Activated CD8-positive, alpha-beta memory T cell treated with anti-CD3 and anti-CD28 coated beads, Interleukin-2, amount 50 U/mL, for 4 hours (primary cell): ENCODE results near the gene TRNP1.

Source experiments
- DNase-seq: peaks from one replicate; pipeline ENCODE4 v3.0.0-alpha.2; 2020

The TRNP1 gene

DNA sequence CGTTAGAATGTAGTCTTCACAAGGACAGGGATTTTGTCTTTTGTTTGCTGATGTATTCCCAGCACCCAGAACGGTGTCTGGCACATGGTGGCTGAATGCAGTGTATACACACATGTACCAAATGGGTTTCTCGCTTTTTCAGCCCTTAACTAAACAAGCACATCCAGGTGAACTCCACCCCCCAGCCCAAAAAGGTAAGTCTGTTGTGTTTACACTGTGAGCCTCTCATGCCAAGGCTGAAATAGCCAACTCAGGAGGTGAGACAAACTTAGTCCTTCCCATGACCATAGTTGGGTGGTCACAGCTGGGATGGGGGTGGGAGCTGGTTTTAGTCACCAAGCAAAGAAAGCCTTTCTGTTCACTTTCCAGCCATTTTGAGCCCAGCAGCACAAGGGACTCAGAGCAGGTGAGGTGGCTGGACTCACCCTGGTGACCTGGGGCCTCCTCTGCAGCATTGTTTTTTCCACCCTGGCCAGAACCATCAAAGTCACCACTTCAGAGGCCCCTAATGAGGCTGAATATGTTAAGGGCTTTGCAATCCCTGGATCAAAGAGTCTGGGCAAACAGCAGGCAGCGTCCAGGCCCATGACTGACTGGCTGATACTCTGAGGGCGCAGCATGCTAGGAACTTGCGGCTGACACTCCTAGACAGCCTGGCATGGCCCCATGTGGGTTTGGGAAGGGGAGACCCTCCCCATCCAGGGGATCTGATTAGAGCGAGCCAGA is 10.4 kb downstream of the TRNP1 start:
- no peak for DNase-seq

DNA sequence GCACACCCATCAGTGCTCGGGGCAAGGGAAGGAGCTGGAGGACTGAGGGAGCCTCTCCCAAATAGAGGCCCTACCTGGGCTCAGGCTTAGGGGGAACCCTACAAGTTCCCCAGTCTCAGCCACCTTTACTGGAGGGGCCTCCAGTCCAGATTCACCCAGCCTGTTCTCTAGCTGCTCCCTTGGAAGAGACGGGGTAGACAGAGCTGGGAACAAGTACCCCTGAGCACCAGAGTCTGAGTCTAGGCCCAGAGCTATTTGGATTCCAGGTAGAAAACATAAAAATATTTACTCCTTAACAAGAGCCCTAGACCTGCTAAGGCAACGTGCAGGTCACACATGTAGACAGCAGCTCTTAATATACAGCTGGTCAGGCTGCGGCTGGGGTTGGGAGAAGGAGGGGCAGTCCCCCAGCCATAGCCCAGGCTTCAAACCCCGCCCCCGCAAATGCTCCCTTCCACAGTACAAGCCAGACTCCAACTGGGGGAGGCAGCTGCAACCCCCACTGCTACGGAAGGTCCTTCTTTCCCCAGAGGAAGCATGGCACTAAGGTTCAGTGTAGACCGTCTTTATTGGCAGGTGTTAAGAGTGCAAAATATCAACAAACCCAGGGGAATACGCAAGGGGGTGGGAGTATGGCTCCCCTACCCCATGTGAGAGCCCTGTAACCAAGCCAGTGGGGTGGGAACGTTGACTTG is 11.1 kb downstream of the TRNP1 start:
- DNase-seq = no peak

DNA sequence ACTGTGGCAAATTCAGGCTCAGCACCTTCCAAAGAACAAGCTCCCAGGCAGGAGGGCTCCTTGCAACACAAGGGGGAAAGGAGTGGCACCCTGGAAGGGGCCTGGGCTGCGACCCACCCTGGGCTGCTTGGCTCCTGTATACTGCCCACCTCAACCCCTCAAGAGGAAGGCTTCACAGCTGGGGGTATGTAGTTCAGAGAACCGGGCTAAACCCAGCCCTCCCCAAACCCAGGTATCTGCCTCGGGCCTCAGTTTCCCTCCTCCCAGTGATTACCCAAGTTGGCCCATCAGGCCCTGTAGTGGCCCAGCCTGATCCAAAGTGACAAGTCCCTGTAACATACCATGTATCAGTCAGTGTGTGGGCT is 11.7 kb downstream of the TRNP1 start:
- DNase-seq = no peak

DNA sequence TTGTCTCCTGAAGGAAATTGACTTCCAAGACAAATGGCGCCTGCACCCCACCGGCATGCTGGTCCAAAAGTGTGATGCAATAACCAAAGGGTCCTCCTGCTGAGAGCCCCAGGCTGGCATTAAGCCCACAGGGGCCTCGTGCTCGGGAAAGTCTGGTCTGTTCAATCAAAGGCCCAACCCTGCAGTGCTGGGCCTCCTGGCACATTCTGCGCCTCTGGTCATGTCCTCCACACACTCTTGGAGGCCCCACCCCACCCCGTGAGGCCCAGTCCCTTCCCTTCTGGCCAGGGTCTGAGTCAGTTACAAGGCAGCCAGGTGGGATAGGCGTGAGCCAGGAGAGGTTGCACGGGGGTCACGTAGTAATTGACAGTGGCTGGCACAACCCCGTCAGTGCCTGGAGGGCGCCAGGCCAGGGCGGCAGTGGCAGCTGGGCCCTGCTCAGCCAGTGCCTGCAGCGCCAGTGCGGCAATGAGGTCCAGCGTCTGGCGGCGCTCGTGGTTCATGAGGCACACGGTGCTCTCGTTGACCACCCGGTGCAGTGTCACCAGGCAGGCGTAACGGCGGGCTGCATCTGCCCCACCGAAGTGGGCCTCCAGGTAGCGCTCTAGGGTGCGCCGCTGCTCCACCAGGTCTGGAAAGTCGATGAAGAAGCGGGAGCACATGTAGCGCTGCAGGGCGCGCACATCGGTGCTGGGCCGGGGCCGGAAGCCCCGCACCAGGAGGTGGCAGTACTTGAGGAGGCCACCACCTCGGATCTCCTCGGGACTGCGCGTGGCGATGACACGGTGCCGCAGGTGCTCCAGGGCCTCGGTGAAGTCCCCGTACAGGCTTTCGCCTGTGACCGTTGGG is 12.4 kb downstream of the TRNP1 start:
- DNase-seq = no peak

DNA sequence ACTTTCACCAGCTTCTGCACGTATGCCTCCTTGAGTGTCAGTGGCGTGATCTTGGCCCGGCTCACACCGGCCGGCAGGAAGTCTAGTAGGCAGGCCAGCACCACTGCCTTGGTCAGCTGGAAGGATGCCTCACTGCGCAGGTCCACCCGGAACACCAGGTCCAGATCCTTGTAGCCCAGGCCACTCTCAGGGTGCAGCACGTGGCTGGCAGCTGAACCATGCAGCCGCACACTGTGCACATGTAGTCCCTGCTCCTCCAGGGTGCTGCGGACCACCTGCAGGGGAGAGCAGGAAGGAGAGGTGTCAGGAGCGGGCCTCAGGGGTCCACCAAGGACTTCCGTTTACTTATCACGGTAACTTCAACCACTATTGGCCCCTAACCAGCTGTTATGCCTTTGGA is 13.2 kb downstream of the TRNP1 start:
- DNase-seq = no peak

DNA sequence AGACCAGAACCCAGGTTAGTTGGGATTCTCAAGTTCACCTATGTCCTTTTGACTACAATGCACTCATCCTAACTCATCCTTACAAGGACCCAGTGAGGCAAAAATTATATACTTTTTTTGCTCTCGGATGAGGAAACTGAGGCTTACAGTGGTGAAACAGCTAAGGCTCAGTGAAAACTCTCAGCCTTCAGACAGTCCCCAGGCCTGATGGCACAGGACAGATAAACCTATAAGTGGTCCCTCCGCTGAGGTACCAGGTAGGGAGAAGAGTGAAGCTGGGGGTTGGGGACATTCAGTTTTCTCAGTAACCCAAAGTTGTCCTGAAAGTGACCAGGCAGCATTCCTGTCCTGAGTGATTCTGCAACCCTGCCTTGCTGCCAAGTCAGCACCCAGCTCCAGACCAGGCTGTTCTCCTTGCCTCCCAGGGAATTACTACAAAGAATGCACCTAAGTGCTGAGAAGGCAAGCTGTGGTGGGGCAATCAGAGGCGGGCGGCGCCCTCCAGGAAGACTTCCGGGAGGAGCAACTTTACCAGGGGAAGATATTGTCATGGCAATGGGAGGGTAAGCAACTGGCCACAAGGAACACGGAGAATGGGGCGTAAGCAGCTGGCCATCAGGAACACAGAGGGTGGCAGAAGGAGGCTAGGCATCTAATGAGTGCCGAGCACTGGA is 14.6 kb downstream of the TRNP1 start:
- DNase-seq = no peak

DNA sequence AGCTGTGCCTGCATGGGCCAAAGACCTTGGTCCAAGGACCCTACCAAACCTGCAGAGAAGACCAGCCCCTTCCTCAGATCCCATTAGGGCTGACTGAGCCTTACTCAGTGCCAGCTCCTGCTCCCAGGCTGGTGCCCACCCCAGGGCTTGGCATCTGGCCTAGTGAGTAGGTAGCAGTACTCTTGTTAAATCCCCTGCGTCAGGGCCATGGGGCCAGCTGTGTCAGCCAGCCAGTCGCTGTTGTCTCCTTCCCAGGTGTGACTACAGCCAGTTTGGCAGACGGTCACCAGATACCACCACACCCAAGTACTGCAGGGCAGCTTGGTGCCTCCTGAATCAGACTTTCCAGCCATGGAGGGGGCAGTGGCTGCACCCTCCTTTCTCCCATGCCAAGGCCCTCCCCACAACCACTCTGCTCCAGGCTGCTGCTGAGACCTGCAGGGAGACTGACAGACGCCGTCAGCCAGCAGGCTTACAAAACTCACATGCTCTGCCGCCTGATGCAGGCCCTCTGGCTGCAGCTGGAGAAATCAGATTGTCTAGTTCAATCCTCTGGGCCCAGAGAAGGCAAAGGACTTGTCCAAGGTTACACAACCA is 16.2 kb downstream of the TRNP1 start:
- DNase-seq = no peak

DNA sequence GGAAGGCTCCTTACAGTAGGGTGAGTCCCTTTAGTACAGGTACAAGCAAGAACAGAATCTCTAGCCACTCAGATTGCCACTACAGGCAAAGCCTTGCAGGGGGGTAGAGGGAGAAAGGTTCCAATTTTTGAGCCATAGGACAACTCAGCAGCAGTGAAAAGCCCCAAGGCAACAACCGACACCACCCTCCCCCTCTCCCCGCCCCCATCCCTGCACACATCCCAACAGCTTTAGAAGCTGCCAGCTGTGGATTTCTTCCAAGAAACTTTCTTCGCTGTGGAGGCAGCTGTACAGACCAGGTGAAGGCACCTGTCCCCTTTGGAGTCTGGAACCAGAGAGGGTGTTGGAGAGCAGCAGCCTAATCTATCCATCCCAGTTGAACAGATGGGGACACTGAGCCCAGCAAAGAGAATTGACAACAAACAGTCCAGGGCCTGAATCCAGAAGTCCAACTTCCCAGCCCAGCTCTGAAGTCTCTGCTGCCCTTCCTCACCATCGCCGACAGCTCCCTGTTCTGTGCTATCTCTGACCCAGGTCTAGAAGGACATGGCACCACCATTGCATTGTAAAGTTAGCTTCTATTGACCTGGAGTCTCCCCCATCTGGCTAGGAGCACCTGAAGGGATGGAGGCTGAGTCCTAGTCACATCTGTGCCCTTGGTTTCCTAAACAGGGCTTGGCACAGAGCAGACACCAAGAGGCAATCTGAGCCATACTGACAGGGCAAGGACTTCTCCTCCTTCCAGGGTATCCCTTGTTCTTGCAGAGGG is 16.9 kb downstream of the TRNP1 start:
- no peak for DNase-seq

DNA sequence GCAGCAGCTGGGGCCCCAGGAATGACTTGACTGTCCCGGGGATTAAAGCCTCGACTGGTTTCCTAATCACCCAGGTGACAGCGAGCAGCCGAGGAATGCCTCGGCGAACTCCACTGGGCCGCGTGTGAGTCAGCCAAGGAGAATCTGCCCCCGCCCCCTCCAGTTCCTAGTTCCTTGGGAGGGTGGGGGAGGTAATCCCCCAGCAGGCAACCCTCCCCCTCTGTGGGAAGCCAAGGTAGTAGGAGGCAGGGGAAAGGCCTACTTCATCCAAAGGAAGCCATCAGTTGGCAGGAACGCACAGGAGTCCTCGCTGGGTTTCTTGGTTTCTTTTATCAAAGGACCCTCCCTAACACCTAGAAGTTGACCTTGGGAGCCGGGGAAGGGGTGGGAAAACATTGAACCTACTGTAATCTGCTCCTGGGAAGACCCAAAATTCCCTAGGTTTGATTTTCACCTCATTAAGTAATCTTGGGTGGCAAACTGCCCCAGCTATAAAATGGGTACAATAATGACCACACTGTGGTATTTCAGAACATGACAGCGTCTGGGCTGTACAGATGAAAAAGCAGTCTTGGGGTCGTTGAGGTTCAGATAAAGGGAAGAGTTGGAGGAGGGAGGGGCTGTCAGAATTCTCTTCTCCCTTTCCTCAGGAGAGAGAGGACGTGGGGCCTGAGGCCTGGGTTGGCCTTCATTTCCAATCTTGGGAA is 17.7 kb downstream of the TRNP1 start:
- no peak for DNase-seq

DNA sequence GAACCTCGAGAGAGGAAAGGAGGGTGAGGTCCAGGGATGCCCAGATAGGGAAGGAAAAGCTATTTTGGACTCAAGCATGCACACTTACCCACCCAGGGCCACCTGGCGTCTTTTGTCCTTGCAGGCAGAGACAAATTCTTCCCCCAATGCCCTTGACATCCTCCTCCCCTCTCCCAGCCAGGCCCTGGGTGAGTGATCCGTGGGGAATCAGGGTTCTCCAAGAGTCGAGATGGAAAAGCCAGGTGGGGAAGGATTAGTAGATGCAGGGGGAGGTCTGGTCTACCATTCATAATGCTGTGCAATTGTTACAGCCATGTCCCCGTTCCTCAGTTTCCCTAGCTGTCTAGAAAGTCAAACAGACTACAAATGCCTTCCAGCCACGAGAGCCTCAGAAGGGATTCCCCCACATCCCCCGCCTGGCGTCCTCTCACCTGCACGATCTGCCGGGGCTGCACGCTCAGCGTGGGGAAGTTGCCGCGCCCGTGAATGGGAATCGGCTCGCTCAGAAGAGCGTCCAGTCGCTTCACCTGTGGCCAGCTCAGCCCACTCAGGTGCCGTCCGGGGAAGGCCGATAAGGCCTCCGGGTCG is 18.6 kb downstream of the TRNP1 start:
- no peak for DNase-seq

DNA sequence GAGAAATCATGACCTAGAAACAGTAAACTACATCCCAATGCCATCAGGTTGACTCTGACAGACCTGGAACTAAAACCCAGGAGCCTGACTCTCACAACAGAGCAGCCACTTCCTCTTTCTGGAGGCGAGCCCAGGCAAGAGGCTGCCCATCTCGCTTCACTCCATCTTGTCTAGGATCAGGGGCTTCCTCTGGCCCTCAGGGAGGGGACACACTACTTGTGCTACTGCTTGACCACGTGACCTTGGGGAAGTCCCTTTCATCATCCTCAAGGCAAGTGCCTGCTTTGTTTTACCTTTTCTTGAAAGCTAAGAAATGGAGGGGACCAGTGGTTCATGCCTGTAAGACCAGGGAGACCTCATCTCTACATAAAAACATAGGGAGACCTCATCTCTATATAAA is 21.8 kb downstream of the TRNP1 start:
- no peak for DNase-seq

DNA sequence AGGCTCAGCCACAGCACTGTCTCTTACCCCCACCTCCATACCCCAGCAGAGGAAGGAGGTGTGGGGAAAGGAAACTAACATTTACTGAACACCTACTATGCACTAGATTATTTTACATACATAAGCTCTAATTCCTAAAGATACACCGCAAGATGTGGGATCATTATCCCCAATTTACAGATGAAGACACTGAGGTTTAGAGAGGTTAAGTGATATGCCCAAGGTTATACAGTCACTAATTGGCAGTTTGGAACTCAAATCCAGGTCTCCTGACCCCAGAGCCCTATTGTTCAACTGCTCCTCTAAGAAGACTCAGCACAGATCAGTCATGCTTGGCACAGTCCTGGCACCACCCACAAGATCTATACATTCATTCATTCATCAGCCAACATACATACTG is 22.9 kb downstream of the TRNP1 start:
- no peak for DNase-seq

DNA sequence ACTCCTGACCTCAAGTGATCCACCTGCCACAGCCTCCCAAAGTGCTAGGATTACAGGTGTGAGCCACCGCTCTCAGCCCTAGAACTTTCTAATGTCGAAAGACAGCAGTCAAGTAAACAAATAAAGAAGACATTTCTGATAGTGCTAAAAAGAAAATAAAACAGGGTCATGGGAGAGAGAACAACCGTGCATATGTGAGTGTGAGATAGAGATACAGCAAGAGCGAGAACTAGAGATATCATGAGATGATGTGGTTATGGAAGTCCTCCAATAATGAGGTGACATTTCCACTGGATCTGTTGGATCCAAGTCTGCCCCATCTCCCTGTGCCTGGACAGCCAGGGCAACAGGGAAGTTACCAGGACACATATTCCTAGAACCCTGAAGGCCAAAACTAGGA is 23.7 kb downstream of the TRNP1 start:
- no peak for DNase-seq

DNA sequence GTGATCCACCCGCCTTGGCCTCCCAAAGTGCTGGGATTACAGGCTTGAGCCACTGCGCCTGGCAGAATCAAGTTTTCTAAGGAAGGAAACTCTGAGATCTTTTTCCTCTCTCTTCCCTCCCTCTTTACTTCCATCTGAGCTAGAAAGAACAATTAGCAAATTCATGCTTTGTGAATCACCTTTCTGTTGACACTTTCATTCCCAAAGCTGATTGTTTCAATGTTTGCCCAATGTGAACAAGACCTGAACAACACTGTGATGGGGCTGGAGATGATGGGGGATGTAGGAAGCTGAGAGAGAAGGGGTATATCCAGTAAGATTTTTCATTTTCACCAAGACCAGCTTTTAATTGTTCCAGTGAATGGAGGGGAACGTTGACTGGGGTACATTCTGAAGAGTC is 24.8 kb downstream of the TRNP1 start:
- DNase-seq = no peak

DNA sequence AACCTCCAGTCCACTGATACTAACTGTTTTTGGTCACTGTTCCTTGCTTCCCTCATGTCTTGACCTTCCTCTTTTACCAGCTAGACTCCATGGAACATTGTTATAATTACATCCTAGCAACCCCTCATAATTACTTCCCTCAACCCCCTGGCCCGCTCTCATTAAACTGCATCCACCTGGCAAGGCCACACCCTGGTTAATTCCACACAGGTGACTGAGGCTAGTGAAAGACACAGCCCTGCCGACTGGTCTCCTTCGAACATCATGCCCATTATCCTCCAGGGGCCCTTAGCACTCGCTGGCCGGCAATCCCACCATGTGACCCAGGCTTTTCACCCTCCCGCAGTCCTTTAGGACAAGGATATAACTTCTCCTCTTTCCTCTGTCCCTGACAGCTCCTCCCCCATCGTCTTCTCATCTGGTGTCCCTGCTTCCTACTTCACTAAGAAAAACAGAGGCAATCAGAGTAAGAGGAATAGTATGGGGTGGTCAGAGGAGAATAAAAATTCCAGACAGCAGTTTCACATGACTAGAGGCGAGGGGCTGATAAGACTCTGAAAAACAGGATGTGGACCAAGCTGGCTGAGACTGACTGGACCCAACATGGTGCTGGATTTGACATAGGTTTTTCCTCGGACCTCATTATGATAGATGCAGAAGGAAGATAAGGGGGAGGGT is 28.0 kb downstream of the TRNP1 start:
- DNase-seq = no peak

DNA sequence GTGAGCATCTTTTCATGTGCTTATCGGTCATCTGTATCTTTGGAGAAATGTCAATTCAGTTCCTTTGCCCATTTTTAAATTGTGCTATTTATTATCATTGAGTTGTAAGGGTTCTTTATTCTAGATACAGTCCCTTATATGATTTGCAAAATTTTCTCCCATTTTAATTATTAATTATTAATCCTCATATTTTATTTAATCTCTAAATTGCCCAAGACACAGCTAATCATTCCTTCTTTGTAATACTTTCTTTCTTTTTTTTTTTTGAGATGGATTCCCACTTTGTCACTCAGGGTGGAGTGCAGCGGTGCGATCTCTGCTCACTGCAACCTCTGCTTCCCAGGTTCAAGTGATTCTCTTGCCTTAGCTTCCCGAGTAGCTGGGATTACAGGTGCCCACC is 32.2 kb downstream of the TRNP1 start:
- DNase-seq = no peak

DNA sequence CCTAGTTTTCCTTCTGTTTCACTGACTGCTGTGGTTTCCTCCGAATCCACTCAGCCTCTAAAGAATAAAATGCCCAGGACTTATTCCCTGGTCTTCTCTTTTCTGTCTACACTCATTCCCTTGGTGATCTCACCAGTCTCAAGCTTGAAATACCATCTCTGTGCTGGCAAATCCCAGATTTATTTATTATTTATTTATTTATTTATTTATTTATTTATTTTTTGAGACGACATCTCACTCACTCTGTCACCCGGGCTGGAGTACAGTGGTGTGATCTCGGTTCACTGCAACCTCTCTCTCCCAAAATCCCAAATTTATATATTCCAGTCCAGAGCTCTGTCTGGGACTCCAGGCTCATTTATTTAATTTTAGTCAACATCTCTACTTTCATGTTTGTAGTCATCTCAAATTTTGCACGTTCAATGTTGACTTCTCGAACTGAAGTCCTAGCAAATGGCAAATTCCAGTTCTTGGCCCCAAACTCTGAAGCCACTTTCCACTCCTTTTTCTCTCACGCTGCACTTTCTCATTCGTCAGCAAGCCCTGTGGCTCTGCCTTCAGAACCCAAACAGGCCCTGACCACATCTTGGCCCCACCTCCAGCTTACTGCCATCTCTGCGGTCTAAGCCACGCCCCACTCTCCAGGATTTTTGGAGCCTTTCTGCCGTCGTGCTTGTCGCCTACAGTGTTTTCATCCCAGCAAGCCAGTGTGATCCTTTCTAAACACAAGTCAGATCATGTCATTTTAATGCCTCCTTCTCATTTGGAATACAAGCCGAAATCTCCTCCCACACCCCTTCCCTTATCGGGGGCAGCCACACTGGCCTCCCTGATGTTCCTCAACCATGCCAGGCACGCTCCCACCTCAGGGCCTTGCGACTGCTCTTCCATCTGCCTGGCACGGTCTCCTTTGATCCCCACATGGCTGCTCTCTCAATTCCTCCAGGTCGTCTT is 33.4 kb downstream of the TRNP1 start:
- no peak for DNase-seq

DNA sequence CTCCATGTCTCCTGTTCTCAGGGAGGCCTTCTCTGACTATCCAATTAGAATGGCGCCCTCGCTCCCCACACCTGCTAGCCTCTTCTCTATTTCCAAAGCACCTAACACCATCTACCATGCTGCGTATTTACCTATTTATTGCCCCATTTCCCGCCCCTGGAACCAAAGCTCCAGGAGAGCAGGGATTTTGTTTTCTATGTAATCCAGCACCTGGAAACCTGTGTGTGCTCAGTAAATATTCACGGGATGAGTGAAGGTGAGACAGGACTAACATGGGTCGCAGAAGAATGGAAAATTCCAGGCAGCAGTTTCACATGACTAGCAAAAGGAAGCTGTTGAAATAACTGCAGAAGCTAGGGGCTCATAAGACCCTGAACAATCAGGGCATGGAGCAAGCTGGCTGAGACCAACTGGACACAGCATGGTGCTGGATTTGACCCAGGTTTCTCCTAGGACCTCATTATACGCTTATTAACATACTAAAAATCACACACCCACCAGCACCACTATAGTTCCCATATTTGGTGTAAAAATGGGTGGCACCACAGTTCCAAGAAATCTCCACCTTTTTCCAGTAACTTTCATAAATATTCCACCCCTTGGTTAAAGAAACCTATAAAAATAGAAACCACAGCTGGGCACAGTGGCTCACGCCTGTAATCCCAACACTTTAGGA is 34.2 kb downstream of the TRNP1 start:
- DNase-seq = no peak

DNA sequence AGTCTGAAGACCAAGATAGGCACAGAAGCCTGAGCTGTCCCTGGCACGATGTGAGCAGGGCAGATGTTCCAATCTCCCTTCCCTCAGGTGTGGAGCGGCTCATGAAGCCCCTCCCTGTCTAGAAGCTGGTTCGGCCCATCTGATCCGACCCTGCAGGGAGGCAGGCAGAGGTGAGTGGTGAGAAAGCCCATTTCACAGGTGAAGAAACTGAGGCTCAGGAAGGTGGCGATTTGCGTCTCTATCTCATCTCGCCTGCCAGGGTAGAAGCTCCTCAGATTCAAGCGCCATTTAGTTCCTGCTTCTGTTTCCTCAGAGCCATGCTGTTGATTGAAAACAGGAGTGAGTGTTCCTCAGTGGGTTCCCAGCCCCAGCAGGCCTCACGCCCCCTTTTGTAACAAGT is 36.0 kb downstream of the TRNP1 start:
- DNase-seq = no peak
